ENCODE data around the gene OSGEPL1.

GRCh38 chr2:189803431-189803830, 40.8 kb upstream of the OSGEPL1 start:
- no peak for TF ChIP-seq CTCF (IDR thresholded peaks at IDR 0.05)
- TF ChIP-seq POLR2A (IDR thresholded peaks at IDR 0.05), result no peak
